NCI-H526 (cell line): ENCODE results near the gene GUCA2B.
A peak's percentile ranks its signal among the peaks of the same experiment; 100 is the strongest.

ENCODE experiments used
- DNase-seq, 2 experiments: peaks; one replicate each; lab custom pipeline; 2025; lab: John Stamatoyannopoulos, UW

The GUCA2B gene

DNA sequence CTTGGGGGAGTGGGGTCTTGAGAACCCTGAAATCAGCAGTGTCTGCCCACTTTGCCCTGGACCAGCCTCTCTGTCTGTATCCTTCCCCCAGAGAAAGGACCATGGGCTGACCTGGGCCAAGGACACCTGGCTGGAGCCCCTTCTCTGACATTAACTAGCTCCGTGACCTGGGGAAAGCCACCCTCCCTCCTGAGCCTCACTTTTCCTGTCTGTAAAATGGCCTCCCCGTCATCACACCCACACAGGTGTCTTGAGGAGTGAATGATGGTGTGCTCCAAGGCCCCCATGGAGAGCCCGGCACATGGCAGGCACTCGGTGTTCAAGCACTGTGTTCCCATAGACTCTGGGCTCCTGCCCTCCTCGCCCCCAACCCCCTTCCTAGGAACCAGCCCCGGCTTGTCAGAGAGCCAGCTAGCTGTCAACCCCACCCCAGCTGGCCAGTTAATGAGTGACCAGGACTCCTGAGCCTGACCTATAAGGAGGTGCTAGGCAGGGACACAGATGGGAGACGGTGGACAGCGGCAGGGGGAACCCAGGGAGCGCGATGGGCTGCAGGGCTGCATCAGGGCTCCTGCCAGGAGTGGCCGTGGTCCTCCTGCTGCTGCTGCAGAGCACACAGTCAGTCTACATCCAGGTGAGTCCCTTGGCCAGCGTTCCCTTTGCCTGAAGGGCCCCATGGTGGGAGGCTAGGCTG, at the start of gene GUCA2B:
TSS of gene GUCA2B (plus strand) at position 504 of the 694 bp plus-strand sequence. CDS start at position 545, 41 bp downstream.
- no peak for DNase-seq

DNA sequence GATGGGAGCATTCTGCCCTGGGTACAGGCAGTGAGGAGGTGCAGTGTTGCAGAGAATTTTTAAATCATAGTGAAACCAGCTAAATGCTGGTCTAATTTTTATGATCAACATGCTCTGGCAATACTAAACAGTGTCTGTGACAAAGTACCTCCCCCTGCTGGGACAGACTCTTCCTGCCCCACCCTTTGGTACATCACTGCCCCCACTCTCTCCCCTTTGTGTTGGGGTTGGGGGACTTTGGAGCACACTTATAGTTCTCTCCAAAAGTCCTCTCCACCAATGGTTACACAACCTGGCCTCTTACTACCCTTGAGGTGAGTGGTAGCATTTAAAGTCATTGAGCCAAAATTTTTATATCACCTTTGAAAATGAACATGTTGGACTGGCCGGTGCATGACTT, 48.2 kb upstream of the GUCA2B start:
- DNase-seq, result no peak

DNA sequence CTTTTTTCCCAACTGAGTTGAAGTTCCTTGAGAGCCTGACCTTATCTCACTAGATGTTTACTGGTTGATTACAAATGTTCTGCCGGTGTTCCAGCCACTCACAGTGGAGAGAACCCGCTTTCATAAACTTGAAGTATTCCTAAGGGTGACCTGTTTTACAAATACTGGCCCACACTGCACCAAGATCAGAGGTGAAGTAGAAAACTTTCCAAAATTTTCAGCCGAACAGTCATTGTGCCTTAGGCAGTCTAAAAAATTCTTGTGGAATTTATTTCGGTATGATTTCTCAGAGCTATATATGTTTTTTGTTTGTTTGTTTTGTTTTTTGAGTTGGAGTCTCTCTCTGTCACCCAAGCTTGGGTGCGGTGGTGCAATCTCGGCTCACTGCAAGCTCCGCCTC, 44.9 kb upstream of the GUCA2B start:
- no peak for DNase-seq

DNA sequence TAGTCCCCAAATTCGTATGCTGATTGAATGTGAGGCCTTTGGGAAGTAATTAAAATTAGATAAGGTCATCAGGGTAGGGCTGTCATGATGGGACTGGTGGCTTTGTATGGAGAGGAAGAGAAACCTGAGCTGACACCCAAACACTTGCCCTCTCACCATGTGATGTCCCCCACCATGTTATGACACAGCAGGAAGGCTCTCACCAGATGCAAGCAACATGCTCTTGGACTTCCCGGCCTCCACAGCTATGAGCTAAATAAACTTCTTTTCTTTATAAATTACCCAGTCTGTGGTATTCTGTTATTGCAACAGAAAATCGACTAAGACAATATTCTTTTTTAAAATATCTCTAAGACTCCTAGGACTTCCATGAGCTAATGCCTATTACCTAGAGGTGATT, 43.6 kb upstream of the GUCA2B start:
- no peak for DNase-seq

DNA sequence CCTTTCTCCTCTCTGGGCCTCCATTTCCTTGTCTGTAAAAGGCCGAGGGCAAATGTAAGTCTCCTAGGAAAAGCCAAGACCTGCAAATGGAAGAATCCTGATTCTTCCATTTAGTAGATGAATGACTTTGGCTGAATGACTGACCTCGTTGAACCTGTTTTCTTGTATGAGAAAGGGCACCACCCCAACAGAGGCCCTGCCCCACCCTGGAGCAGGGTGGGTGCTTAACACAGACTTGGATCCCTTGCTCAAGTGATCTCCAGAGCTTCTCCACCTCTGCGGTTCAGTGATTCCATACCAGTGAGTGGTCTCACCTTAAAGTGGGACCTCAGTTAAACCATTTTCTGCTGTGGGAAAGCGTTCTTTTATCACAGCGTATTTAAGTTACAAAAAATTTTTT, 39.0 kb upstream of the GUCA2B start:
- DNase-seq, result no peak

DNA sequence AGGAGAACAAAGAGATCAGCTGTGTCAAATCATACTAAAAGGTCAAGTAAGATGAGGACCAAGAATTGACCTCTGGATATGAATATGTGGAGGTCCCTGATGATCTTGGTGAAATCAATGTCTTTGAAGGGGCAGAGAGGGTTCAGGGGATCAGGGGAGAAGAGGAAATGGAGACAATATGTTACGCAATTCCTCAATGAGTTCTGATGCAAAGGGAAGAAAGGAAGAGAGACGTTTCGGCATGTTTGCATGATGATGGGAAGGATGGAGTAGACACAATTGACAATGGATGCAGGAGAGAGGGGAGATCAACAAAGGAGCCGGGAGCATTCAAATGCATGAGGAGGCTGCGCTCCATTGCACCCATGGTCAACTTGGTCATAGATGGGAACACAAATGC, 36.0 kb upstream of the GUCA2B start:
- DNase-seq, result no peak

DNA sequence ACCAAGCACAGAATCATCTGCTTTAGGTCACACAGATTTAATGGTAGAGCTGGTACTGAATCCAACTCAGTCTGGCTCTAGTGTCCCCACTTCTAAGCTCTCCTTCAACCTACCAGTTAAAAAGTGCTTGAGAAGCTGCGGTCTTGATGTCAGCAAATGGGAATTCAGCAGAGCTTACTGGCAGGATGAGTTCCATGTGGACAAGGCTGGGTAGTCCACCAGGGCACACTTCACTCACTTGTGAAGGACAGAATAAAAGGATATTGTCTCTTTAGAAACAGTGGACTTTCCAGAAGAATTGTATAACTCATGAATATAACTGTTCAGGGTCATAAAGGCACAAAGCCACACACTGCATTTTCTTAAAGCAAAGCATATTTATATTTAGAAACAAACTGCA, 35.1 kb upstream of the GUCA2B start:
- DNase-seq, result no peak

DNA sequence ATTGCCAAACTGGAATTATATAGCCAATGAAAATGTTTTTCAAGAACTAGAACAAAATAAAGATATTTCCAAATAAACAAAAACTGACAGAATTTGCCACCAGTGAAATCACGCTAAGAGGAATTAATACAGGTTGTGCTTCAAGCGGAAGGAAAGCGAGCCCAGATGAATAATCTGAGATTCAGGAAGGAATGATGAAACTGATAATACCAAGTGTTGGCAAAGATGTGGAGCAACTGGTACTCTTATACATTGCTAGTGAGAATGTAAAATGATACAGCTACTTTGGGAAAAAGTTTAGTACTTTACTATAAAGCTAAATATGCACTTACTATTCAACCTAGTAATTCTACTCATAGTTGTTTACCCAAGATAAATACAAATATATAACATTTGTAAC, 30.8 kb upstream of the GUCA2B start:
- no peak for DNase-seq

DNA sequence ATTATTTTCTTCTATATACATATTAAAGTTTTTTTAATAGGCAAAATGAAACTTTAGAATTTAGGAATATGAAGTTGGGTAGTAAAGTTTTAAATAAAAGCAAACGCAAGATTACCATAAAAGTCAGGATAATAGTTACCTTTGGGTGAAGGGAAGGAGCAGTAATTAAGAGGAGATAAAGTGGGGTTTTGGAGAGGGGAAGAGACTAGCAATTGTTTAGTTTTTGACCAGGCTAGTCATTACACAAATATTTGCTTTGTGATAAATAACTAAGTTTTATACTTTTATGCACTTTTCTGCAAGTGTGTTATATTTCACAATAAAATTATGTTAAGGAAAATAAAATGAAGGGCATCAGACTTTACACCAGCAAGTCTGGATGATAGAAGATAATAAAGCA, 27.7 kb upstream of the GUCA2B start:
- DNase-seq, result no peak

DNA sequence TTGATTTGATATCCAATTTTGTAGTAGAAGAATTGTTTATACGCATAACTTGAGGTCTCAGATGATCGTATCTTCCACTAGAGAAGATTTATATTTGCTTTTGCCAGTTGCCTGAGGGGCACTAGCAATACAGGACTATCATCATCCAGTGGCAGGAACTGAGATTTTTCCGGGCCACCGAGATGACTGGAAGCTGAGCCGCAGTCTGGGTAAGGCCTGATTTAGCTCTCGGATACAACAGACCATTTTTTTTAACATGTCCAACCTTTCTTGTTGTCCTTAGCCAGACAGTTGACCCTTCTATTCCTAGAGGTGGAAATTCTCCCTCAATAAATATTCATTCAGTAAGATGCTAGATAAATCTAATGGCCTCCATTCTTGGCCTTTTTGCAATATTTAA, 25.4 kb upstream of the GUCA2B start:
- no peak for DNase-seq

DNA sequence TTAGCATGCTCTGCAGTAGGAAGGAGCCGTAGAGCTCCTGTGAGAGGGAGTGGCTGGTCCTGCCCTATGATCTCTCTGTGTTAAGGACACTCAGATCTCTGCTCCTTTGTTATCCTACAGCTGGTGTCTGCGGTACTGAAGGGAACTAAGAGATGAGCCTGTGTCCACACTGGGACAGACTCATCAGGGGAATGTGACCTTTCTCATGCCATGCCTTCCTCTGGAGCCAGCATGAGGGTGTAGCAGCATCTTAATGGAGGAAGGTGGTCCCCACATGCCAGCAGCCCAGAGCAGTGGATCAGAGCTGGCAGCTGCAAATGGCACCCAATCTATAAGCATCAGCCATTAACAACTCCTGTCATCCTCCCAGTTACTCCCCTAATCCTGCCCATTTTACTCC, 24.7 kb upstream of the GUCA2B start:
- DNase-seq, result no peak

DNA sequence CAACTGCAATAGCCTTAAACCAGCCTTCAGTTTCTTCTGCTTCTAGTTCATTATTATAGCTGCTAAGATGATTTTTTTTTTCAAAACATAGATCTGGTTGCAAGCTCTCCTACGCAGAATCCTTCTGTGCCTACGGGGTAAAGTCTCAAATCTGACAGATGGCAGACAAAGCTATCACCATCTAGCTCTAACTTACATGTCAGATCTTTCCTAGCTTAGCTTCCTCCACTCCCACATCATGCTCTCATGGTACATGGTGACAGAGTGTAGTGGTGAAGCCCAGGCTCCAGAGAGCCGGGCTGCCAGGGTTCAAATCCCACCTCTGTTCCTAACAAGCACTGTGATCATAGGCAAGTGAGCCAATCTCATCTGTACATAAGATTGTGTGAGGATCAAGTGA, 24.2 kb upstream of the GUCA2B start:
- no peak for DNase-seq

DNA sequence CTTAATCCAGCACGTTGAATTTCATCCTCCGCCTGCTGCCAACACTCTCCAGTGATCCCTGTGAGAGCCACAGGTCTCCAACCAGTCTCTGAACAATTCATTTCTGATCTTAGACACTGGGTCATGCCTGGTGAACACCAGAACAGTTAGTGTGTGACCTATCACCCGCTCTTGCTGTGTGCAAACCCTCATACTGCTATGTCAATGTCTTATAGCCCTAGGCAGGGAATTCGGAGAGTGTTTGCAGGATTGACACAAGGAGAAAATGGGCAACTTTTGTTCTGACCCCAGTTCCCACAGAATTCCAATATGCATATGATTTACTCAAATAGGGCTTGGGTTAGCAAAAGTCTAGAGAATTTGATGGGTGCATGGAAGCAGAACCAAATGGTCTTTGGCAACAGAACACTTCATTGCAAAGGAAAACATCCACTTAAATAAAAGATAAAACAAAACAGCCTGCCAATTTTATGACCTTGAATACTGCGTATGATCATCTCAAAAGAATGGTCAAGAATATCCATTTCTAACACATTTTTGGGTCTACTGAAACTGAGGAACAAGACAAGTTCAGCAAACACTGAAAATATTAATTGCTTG, 23.0 kb upstream of the GUCA2B start:
- DNase-seq, result no peak

DNA sequence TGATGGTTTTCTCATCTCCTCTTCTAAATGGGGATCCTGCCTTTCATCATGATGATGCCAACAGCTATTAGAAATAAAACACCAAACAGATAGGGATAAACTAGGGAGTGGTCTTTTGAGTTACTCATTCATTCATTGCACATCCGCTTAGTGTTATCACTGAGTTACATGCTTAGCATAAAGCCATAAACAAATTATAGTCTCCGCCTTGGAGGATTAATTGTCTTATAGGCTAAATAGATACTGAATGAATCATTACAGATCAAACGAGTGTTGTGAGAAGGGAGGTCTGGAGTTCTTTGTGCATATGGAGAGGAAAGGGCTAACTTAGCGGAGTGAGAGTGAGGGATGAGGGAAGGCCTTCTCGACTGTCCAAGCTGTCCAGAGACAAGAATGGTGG, 19.8 kb upstream of the GUCA2B start:
- DNase-seq, result no peak

DNA sequence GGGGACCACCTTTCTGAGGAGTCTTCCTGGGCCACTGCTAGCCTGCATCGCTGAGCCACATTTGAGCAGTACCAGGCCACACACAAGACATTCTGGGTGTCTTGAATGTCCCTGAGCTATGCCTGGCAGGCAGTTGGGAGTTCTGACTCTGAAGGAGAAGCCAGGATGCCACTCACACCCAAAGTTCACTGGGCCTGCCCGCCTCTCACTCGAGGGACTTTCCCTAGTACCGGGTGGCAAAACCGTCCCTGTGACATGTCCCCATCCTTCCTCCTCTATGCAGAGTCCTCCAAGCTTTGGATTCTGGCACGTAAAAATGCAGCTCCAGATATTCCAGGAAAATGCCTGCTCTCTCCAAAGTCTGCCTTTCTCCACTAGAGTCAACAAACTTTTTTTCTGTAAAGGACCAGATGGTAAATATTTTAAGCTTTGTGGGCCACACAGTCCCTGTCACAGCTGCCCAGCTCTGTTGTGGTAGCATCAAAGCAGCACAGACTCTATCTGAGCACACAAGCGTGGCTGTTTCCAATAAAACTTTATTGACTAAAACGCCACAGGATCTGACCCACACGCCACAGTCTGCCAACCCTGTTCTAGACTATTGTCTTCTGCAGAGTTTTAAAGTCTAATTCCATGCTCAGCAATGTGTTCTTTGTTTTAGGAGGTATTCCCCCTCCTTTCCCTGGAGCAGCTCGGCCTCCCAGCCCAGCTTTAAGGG, 19.2 kb upstream of the GUCA2B start:
- no peak for DNase-seq

DNA sequence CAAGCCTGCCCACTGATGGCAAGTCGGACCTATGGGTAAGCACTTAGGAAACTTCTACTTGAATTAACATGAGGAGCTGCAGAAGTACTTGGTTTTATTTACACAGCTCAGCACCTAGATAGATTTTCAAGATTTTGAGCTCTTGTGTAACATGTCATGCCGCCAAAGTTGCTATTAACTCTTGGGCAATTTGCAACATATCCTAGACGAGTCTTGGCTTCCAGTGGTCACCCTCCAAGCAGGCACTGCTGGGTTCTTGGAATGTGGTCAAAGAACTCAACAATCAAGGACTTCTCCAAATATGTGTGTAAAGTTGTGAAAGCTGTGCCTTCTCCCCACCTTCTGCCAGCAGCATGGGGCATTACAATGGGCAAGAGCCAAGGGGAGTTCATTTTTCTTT, 17.8 kb upstream of the GUCA2B start:
- DNase-seq, result no peak

DNA sequence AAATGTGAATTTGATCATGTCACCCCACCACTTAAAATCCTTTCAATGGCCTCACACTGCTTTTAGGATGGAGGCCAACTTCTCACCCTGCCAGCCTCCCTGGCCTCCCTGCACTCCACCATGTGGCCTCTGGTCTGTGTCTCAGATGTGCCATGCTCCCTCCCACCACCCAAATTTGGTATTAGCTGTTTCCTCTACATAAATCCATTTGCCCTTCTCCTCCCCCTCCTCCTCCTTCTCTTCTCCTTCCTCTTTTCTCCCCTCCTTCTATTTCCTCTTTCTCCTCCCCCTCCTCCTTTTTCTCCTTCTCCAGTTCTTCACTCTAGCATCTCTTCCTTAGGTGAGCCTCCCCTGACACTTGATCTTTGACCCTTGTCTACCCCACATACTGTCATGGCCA, 16.7 kb upstream of the GUCA2B start:
- no peak for DNase-seq

DNA sequence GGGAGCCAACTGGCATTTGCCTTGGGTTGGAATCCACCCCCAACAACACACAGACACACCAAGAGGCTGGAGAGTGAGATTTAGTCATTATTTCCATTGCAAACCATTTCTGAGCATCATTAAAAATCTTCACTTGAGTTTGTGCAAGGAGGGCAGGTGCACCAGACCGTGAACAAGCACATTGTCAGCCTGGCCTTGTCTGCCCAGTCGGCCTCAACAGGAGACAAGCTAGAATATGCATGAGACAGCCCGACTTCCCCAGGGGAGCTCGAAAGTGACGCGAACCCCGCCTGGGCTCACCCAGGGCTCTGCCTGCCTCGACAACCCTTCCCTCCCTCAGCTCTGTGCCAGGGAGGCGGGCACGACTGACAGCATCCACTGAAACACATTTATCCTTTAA, 15.4 kb upstream of the GUCA2B start:
- peak; percentile 59 to 75 for DNase-seq

DNA sequence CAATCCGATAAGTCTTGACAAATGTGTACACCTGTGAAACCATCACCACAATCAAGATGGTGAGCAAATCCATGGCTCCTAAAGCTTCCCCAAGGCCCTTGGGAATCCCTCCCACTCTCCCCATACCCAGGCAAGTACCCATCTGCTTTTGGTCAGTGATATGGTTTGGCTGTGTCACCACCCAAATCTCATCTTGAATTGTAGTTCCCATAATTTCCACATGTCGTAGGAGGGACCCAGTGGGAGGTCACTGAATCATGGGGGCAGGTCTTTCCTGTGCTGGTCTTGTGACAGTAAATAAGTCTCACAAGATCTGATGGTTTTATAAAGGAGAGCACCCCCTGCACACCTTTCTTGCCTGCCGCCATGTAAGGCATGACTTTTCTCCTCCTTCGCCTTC, 14.6 kb upstream of the GUCA2B start:
- DNase-seq, result no peak

DNA sequence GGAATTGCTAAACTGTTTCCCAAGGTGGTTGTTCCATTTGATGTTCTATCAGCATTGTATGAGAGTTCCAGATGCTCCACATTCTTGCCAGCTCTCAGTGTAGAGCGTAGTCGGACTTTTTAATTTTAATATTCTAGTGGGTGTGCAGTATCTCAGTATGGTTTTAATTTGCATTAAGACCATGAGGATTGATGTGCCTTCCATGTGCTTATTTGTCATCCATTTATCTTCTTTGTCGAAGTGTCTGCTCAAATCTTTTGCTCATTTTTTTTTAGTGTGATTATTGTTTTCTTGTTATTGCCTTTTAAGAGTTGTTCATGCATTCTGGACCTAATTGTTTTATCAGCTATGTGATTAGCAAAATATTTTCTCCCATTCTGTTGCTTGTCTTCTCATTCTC, 13.8 kb upstream of the GUCA2B start:
- DNase-seq, result no peak

DNA sequence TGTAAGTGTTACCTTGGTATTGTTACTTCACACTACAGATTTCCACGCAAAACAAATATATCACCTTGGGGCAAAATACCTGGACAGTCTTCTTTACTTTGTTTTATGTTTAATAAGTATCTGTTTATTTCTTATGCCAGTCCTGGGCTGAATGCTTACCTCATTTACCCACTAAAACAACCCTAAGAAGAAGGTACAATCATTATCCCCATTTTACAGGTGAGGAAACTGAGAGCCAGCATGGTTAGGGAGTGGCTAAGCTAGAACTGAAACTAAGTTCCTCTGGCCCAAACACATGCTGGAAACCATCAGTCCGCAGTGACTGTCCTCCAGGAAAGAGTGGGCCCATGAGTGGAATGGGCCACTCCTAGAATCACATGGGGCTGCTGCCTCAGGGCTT, 13.0 kb upstream of the GUCA2B start:
- DNase-seq, result no peak

DNA sequence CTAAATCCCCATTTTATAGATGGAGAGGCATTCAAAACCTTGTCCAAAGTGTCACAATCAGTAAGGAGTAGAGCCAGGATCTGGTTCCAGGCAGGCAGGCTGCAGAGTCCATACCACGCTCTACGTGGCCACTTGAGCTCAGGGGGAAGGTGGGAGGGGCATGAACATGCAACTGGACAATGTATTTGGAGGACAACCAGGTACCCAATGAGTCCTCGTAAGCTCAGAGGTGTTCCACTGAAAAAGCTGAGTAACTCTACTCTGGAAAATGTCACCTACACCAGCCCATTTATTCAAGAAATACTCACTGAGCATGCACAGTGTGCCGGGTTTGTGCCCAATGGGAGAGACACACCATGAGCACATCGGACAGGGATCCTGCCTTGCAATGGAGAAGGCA, 11.2 kb upstream of the GUCA2B start:
- DNase-seq, result no peak

DNA sequence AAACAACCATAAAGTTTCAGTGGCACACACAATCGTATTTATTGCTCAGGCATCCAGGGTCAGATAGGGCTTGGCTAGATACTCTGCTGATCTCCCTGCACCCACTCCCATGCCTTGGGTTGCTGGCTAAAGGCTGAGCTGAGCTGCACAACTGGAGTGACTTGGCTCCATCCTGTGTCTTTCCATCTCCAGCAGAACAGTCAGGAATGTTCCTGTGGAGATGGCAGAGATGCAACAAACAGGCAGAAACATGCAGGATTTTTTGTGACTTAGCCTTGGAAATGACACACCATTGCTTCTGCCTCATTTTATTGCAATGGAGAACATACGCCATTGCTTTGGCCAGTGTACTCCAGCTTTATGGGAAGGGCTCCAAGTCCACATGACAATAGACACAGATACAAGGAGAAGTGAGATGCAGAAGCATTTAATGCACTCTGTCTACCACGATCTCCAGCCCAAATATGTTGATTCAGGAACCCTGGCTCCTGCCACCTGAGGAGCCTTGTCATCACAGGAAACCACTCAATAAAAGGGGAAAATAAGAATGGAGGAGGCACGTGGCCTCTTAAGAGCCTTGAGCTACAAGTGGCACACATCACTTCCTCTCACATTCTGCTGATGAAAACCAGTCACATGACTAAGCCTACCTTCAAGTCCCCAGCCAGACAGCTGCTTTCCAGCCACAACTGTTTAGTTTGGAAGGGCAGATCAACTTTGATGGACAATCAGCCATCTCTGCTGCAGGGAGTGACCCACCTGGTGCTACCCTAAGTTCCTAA, 10.1 kb upstream of the GUCA2B start:
- no peak for DNase-seq
